ENCODE data around the gene MLLT10. TPM values are rescaled to one million over a fixed set of nuclear protein-coding genes. Genes with fewer than 3 reads are reported as not detected.

MLLT10 gene
- total RNA-seq, 1 experiment from 2014 or later, result 45.2 TPM

GRCh38 chr10:21515361-21516241 lies 18.4 kb upstream of the MLLT10 start:
- ChIA-PET CTCF (no interaction called here), POLR2A (no interaction called here), RAD21 (ENCODE audit: low non-redundant PET in 1 of 2, low total read pairs in 2 of 2, uncharacterized antibody in 2 of 2, unreplicated experiment in 2 of 2) (interaction anchor here in 1 of 2 experiments (0.5 kb wide), 1 partner anchor 19 kb away, joined by 4 read pairs; the partner anchor contains the start of gene MLLT10)
- H3K79me2 ChIP-seq (ENCODE audit: insufficient read depth, low read length), result no peaks in the 10 kb centered on the region
- H3K4me1 ChIP-seq (ENCODE audit: control insufficient read depth in 1 of 2, insufficient read depth in 2 of 2, low read length in 2 of 2), result peaks cover 13 to 30% of the 10 kb centered on the region in 2 experiments; a peak in 3 of 4 replicates
- H3K36me3 ChIP-seq (ENCODE audit: control insufficient read depth in 1 of 2, insufficient read depth in 2 of 2, low read length in 2 of 2), result no peaks in the 10 kb centered on the region
- H3K9me3 ChIP-seq (ENCODE audit: control insufficient read depth in 1 of 2, insufficient read depth in 1 of 2, low read depth in 1 of 2, low read length in 2 of 2), result no peaks in the 10 kb centered on the region
- H2AFZ ChIP-seq (ENCODE audit: low read depth, low read length, poor library complexity, severe bottlenecking), result no peak overlapping the region
- H4K20me1 ChIP-seq (ENCODE audit: insufficient read depth), result no peaks in the 10 kb centered on the region
- peak overlapping the region in 1 of 2 experiments; percentile 63; a peak in 1 of 4 replicates for H3K4me3 ChIP-seq (replicated peaks in 1 of 2; ENCODE audit: low read depth in 1 of 2, low read length in 2 of 2)
- no peak overlapping the region for H3K27ac ChIP-seq (ENCODE audit: low read depth, low read length)
- peak overlapping the region; percentile 92 for H3K4me2 ChIP-seq (ENCODE audit: low read length)
- TF ChIP-seq EZH2phosphoT487 (IDR thresholded peaks at IDR 0.05; ENCODE audit: borderline replicate concordance) (no peak), ZBTB33 (IDR thresholded peaks at IDR 0.05; ENCODE audit: extremely low read depth, insufficient replicate concordance, low read length) (no peak), REST (IDR thresholded peaks at IDR 0.05; ENCODE audit: low read depth) (no peak), SP1 (IDR thresholded peaks at IDR 0.05; ENCODE audit: low read depth) (no peak), CTCF (IDR thresholded peaks at IDR 0.05 in 2 of 3, conservative IDR thresholded peaks at IDR 0.05 in 1 of 3; ENCODE audit: borderline replicate concordance in 1 of 3, insufficient read depth in 1 of 3, low read depth in 2 of 3, low read length in 2 of 3) (no peak), TCF7L2 (IDR thresholded peaks at IDR 0.05; ENCODE audit: borderline replicate concordance, extremely low read depth, insufficient read depth, insufficient read length) (no peak), CEBPB (IDR thresholded peaks at IDR 0.05; ENCODE audit: low read depth) (no peak), CBX3 (IDR thresholded peaks at IDR 0.05; ENCODE audit: low read depth) (no peak), POLR2A (IDR thresholded peaks at IDR 0.05; ENCODE audit: borderline replicate concordance, extremely low read depth, insufficient read depth, insufficient read length) (no peak), POLR2AphosphoS5 (IDR thresholded peaks at IDR 0.05; ENCODE audit: low read depth, low read length) (no peak), MAX (IDR thresholded peaks at IDR 0.05) (no peak), ATF3 (IDR thresholded peaks at IDR 0.05) (no peak), SIN3A (IDR thresholded peaks at IDR 0.05; ENCODE audit: low read depth) (no peak), EZH2 (IDR thresholded peaks at IDR 0.05) (no peak), YY1 (IDR thresholded peaks at IDR 0.05; ENCODE audit: extremely low read depth, insufficient replicate concordance, low read depth, low read length) (no peak)
- no peak for ATAC-seq
- H3K9me2 ChIP-seq (ENCODE audit: insufficient read depth), result no peaks in the 10 kb centered on the region
- DNase-seq (ENCODE audit: low read depth, low spot score), result no peak
- H3K9ac ChIP-seq (ENCODE audit: low read length), result no peak overlapping the region
- no TSS peak for BruUV-seq (replicated peaks)
- H3K27me3 ChIP-seq (ENCODE audit: insufficient read depth, low read length), result no peaks in the 10 kb centered on the region
- intact Hi-C loops (cut with micrococcal nuclease), result loop anchor here (5.0 kb wide), 1 partner anchor 238 kb away; no protein-coding TSS in a partner anchor
